HT1080 (cell line): Measurements from ENCODE around the gene FBXO24. TPM values are rescaled to one million over a fixed set of nuclear protein-coding genes. Genes with fewer than 3 reads are reported as not detected.
"Not testable (repeated sequence)": the region's sequence is repeated elsewhere in the genome, so short reads cannot be mapped to it uniquely, and the experiment has no call there.

Experiments
- DNase-seq: peaks from one replicate; pipeline ENCODE4 v3.0.0-alpha.2; 2015; ENCODE audit warnings: low read depth
- total RNA-seq: library from RNA; depleted of rRNA; stranded (reverse); fragments of >200 nt; shearing (Covaris generic); gene quantifications from 2 replicates; pipeline ENCODE4 v1.2.3, GENCODE V29; 2014

FBXO24 gene
- total RNA-seq, 1 experiment from 2014 or later = not detected

GRCh38 chr7:100559127-100559526 lies 27.0 kb upstream of the FBXO24 start:
- DNase-seq = no peak

- DNase-seq = no peak
Observed at GRCh38 chr7:100561491-100562194, 24.5 kb upstream of the FBXO24 start.

- DNase-seq = no peak
Observed at GRCh38 chr7:100562195-100563099, 23.7 kb upstream of the FBXO24 start.

- DNase-seq = no peak
Observed at GRCh38 chr7:100563100-100563564, 23.0 kb upstream of the FBXO24 start.

- peak; percentile 61 for DNase-seq
Observed at GRCh38 chr7:100563809-100564400, 22.2 kb upstream of the FBXO24 start.

GRCh38 chr7:100564405-100564804 lies 21.7 kb upstream of the FBXO24 start:
- not testable (repeated sequence) for DNase-seq

GRCh38 chr7:100565133-100565571 lies 21.0 kb upstream of the FBXO24 start:
- DNase-seq = no peak

GRCh38 chr7:100566018-100566531 lies 20.1 kb upstream of the FBXO24 start:
- no peak for DNase-seq

GRCh38 chr7:100567031-100567730 lies 18.9 kb upstream of the FBXO24 start:
- DNase-seq = peak; percentile 69

- DNase-seq = no peak
Observed at GRCh38 chr7:100567751-100568175, 18.4 kb upstream of the FBXO24 start.

GRCh38 chr7:100568176-100568895 lies 17.8 kb upstream of the FBXO24 start:
- no peak for DNase-seq

GRCh38 chr7:100568896-100569844 lies 17.0 kb upstream of the FBXO24 start:
- DNase-seq = no peak

GRCh38 chr7:100570954-100571828 lies 14.9 kb upstream of the FBXO24 start:
- DNase-seq = no peak

- no peak for DNase-seq
Observed at GRCh38 chr7:100571829-100572116, 14.4 kb upstream of the FBXO24 start.

GRCh38 chr7:100572281-100572948 lies 13.7 kb upstream of the FBXO24 start:
- no peak for DNase-seq

GRCh38 chr7:100572949-100573675 lies 13.0 kb upstream of the FBXO24 start:
- DNase-seq = no peak
